ENCODE measurements around the gene HGF. TPM values are rescaled to one million over a fixed set of nuclear protein-coding genes. Genes with fewer than 3 reads are reported as not detected.

Gene HGF
- total RNA-seq, 1 experiment from 2014 or later: 0.72 TPM

- TF ChIP-seq TEAD4 (CRISPR knock-in tag; IDR thresholded peaks at IDR 0.05): no peak
- no peak for TF ChIP-seq NFATC4 (CRISPR knock-in tag; IDR thresholded peaks at IDR 0.05)
- TF ChIP-seq SP1 (CRISPR knock-in tag; conservative IDR thresholded peaks at IDR 0.05): no peak
- TF ChIP-seq NFYB (CRISPR knock-in tag; conservative IDR thresholded peaks at IDR 0.05; ENCODE audit: low read depth): no peak
- TF ChIP-seq IRF2 (CRISPR knock-in tag; IDR thresholded peaks at IDR 0.05; ENCODE audit: borderline replicate concordance, low read depth): no peak
- TF ChIP-seq GRHL2 (CRISPR knock-in tag; IDR thresholded peaks at IDR 0.05; ENCODE audit: insufficient replicate concordance, severe bottlenecking): no peak
- no peak for TF ChIP-seq GTF2I (CRISPR knock-in tag; conservative IDR thresholded peaks at IDR 0.05)
- no peak for TF ChIP-seq USF1 (CRISPR knock-in tag; IDR thresholded peaks at IDR 0.05)
- TF ChIP-seq E2F1 (CRISPR knock-in tag; IDR thresholded peaks at IDR 0.05): no peak
- TF ChIP-seq ZNF138 (CRISPR knock-in tag; conservative IDR thresholded peaks at IDR 0.05): no peak
- no peak for TF ChIP-seq ZNF281 (CRISPR knock-in tag; IDR thresholded peaks at IDR 0.05)
- ATAC-seq (no peak), DNase-seq (ENCODE audit: low spot score) (no peak)
- no peaks in the 10 kb centered on the region for H3K27me3 Mint-ChIP-seq (ENCODE audit: low read depth)
- ChIA-PET POLR2A (no interaction called here), CTCF (no interaction called here)
- H3K36me3 Mint-ChIP-seq: no peaks in the 10 kb centered on the region
- no peak overlapping the region for H3K4me3 Mint-ChIP-seq
- H3K4me1 Mint-ChIP-seq: peaks cover 56% of the 10 kb centered on the region
- no peak overlapping the region; the same call in 1 of the 2 replicates for H3K27ac Mint-ChIP-seq
- H3K9me3 Mint-ChIP-seq: no peaks in the 10 kb centered on the region
Measured at GRCh38 chr7:81676105-81676811, 93.6 kb downstream of the HGF start.

- no peaks in the 10 kb centered on the region for H3K9me3 Mint-ChIP-seq
- H3K36me3 Mint-ChIP-seq: no peaks in the 10 kb centered on the region
- peaks cover 73% of the 10 kb centered on the region for H3K4me1 Mint-ChIP-seq
- ChIA-PET POLR2A (no interaction called here), CTCF (interaction anchor here (1.3 kb wide), 1 partner anchor 10 kb away, joined by 4 read pairs; no protein-coding TSS in a partner anchor)
- ATAC-seq (no peak), DNase-seq (ENCODE audit: low spot score) (no peak)
- no peak overlapping the region for H3K4me3 Mint-ChIP-seq
- no peak overlapping the region for H3K27ac Mint-ChIP-seq
- no peaks in the 10 kb centered on the region for H3K27me3 Mint-ChIP-seq (ENCODE audit: low read depth)
- no peak for TF ChIP-seq SOX15 (CRISPR knock-in tag; IDR thresholded peaks at IDR 0.05)
- no peak for TF ChIP-seq ATF1 (CRISPR knock-in tag; IDR thresholded peaks at IDR 0.05)
- no peak for TF ChIP-seq ZNF416 (CRISPR knock-in tag; IDR thresholded peaks at IDR 0.05)
Measured at GRCh38 chr7:81674431-81674830, 95.4 kb downstream of the HGF start.

GRCh38 chr7:81672872-81673271 lies 97.0 kb downstream of the HGF start:
- Mint-ChIP-seq H3K27me3 (ENCODE audit: low read depth) (no peaks in the 10 kb centered on the region), H3K9me3 (no peaks in the 10 kb centered on the region; the same call in 1 of the 2 replicates), H3K36me3 (no peaks in the 10 kb centered on the region), H3K4me1 (peaks cover 72% of the 10 kb centered on the region), H3K27ac (peak overlapping the region; percentile 99), H3K4me3 (no peak overlapping the region; the same call in 1 of the 2 replicates)
- no peak for DNase-seq (ENCODE audit: low spot score)
- TF ChIP-seq TEAD1 (CRISPR knock-in tag; IDR thresholded peaks at IDR 0.05): 0 out of 2 replicates have a peak, but pooled peaks have one; percentile 44
- TF ChIP-seq ELF4 (CRISPR knock-in tag; IDR thresholded peaks at IDR 0.05; ENCODE audit: low read depth): no peak
- no peak for TF ChIP-seq CDX4 (CRISPR knock-in tag; IDR thresholded peaks at IDR 0.05; ENCODE audit: borderline replicate concordance)
- ChIA-PET POLR2A (no interaction called here), CTCF (interaction anchor here (1.2 to 1.7 kb wide), 2 partner anchors 16 to 98 kb away, joined by 3 to 6 read pairs; partner anchors contain the start of gene HGF)
- ATAC-seq: peak; percentile 97
